Endodermal cell (in vitro differentiated cells): ENCODE data around the gene CDH6. TPM values are rescaled to one million over a fixed set of nuclear protein-coding genes. Genes with fewer than 3 reads are reported as not detected.

Experiments
- DNase-seq: peaks from one replicate; pipeline ENCODE4 v3.0.0-alpha.2; 2017
- H3K27ac ChIP-seq: 2 replicates; pipeline ENCODE4 v1.5.1; 2013; ENCODE audit warnings: mild to moderate bottlenecking, low read depth, low read length, moderate library complexity
- H3K27me3 ChIP-seq: 2 replicates; pipeline ENCODE4 v1.6.1; 2013; ENCODE audit warnings: mild to moderate bottlenecking, low read length, moderate library complexity; ENCODE audit not compliant: insufficient read depth, control insufficient read depth, poor library complexity, severe bottlenecking
- H3K36me3 ChIP-seq: 2 replicates; pipeline ENCODE4 v1.7.0; 2013; ENCODE audit warnings: mild to moderate bottlenecking, low read length, moderate library complexity; ENCODE audit not compliant: control insufficient read depth, insufficient read depth
- H3K4me1 ChIP-seq: one replicate; pipeline ENCODE4 v1.7.0; 2013; ENCODE audit warnings: low read length; ENCODE audit not compliant: control insufficient read depth, insufficient read depth
- H3K4me3 ChIP-seq: 2 replicates; pipeline ENCODE4 v1.5.1; 2013; ENCODE audit warnings: mild to moderate bottlenecking, low read length, moderate library complexity
- H3K9ac ChIP-seq: 2 replicates; pipeline ENCODE4 v1.6.1; 2013; ENCODE audit warnings: mild to moderate bottlenecking, low read length, moderate library complexity; ENCODE audit not compliant: poor library complexity, severe bottlenecking; ENCODE audit errors: extremely low read depth
- H3K9me3 ChIP-seq: 2 replicates; pipeline ENCODE4 v1.6.1; 2013; ENCODE audit warnings: mild to moderate bottlenecking, low read length, moderate library complexity; ENCODE audit not compliant: control insufficient read depth
- H3K27ac Mint-ChIP-seq: 2 replicates; pipeline ENCODE4 v1.8.0; 2020; ENCODE audit warnings: mixed read lengths
- H3K27me3 Mint-ChIP-seq: 2 replicates; pipeline ENCODE4 v1.8.0; 2021; ENCODE audit warnings: mild to moderate bottlenecking, mixed read lengths; ENCODE audit not compliant: insufficient read depth
- H3K36me3 Mint-ChIP-seq: 2 replicates; pipeline ENCODE4 v1.8.0; 2020; ENCODE audit warnings: low read depth, mixed read lengths
- H3K4me1 Mint-ChIP-seq: 2 replicates; pipeline ENCODE4 v1.8.0; 2020; ENCODE audit warnings: mixed read lengths
- H3K4me3 Mint-ChIP-seq: 2 replicates; pipeline ENCODE4 v1.8.0; 2020; ENCODE audit warnings: mild to moderate bottlenecking, moderate library complexity, mixed read lengths
- H3K9me3 Mint-ChIP-seq: 2 replicates; pipeline ENCODE4 v1.8.0; 2020; ENCODE audit warnings: mild to moderate bottlenecking, mixed read lengths
- WGBS, 2 experiments: methylation state at CpG; one replicate each; pipeline versions ENCODE4 v1.1.5 to v1.1.7; 2013; ENCODE audit warnings: missing lambda C conversion rate in 2 of 2, mixed read lengths in 1 of 2; ENCODE audit not compliant: insufficient coverage in 1 of 2, insufficient read length in 1 of 2; 5-methylcytosine and 5-hydroxymethylcytosine counted together
- total RNA-seq, 2 donors: library from RNA; stranded (reverse); fragmentation: NEBNext Ultra II Directional in 1 of 2; extraction: Animal tissue kit (Norgen Biotek cat#: 25700) in 1 of 2; gene quantifications; 2 replicates in 1 of 2; 3 replicates in 1 of 2; pipeline ENCODE4 v1.2.1, GENCODE V29; 2021
- TF ChIP-seq, protein P1 (sequence below): fragments of 200-600 bp; sonication (generic); conservative IDR thresholded peaks from 2 replicates; pipeline ENCODE4 v1.5.0; 2021; ENCODE audit warnings: antibody characterized with exemption, mild to moderate bottlenecking

Gene CDH6
- total RNA-seq, 2 donors from 2014 or later = 1.1 TPM

DNA sequence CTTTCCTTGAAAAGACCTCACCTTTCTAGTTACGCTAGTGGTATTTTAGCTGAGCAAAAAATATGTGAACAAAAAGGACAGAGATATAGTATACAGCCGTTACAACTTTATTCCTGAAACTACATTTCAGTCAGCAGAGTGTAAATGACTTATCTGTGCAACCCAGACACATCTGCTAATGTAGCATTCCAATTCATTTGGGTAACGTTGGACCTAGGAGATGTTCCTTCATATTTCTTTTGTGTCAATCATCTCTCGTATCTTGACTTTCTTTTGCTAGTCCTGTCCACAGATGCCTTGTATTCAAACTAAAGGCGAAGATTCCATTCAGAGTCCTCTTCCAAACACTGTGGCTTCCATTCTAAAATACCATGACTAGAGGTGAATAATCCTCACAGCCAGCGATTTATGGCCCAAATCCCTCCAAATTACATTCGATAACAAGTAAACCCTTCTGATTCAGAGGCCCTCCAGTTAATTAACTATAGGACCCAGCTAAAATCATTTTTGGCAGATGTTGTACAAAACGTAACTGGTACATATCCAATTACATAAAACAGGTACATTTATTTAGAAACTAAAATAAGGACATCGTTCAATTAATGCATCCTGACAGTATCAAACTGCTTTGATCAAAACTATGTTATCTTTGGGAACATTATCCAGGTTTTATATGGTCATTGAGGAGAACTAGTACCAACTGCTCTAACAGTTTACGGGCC is 182.7 kb downstream of the CDH6 start:
- TF ChIP-seq, protein P1, sequence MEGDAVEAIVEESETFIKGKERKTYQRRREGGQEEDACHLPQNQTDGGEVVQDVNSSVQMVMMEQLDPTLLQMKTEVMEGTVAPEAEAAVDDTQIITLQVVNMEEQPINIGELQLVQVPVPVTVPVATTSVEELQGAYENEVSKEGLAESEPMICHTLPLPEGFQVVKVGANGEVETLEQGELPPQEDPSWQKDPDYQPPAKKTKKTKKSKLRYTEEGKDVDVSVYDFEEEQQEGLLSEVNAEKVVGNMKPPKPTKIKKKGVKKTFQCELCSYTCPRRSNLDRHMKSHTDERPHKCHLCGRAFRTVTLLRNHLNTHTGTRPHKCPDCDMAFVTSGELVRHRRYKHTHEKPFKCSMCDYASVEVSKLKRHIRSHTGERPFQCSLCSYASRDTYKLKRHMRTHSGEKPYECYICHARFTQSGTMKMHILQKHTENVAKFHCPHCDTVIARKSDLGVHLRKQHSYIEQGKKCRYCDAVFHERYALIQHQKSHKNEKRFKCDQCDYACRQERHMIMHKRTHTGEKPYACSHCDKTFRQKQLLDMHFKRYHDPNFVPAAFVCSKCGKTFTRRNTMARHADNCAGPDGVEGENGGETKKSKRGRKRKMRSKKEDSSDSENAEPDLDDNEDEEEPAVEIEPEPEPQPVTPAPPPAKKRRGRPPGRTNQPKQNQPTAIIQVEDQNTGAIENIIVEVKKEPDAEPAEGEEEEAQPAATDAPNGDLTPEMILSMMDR = no peak
- H3K27me3 Mint-ChIP-seq = no peaks in the 10 kb centered on the region
- no peak overlapping the region for H3K9ac ChIP-seq
- DNase-seq = no peak
- H3K9me3 Mint-ChIP-seq = no peaks in the 10 kb centered on the region
- WGBS, 2 experiments = 91 to 97% methylated on average over 9 to 10 of the region's 10 CpGs
- no peak overlapping the region for H3K4me3 Mint-ChIP-seq
- no peak overlapping the region for H3K27ac Mint-ChIP-seq
- peaks cover 6% of the 10 kb centered on the region for H3K4me1 Mint-ChIP-seq
- no peaks in the 10 kb centered on the region for H3K9me3 ChIP-seq
- no peaks in the 10 kb centered on the region for H3K36me3 Mint-ChIP-seq
- no peaks in the 10 kb centered on the region for H3K27me3 ChIP-seq
- no peak overlapping the region for H3K27ac ChIP-seq
- H3K36me3 ChIP-seq = no peaks in the 10 kb centered on the region
- no peaks in the 10 kb centered on the region for H3K4me1 ChIP-seq
- no peak overlapping the region for H3K4me3 ChIP-seq

DNA sequence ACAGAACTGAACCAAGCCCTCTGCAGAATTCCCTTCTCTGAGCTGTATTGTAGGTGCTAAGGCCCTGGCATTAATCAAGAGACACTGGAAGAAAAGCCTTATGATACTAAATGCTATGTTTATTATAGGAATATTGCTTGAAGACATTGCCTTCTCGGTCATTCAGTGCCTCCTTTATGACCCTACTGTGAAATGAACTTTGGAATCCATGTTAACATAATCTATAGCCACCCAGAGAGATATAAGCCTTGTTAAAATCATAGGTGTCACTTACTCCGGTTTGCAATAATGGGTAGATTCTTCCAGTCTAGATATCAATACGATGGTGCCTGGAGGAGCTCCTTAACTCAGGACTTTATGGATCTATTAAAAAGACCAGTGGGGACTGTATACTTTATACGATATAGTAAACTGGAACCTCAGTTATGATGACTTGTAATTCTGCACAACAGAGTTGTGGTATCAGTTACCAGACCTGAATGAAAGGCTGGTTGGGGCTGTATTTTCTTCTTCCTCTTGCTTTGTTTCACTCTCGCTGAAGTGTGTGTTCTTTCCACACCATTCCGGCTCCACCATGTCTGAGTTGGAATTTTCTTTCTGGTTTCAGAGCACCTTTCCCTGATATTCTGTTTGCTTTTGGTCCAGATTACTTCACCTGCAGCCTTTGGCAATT is 183.9 kb downstream of the CDH6 start:
- H3K9me3 Mint-ChIP-seq = no peaks in the 10 kb centered on the region
- Histone ChIP-seq H3K9ac (no peak overlapping the region), H3K27ac (no peak overlapping the region), H3K36me3 (no peaks in the 10 kb centered on the region), H3K9me3 (no peaks in the 10 kb centered on the region), H3K4me1 (no peaks in the 10 kb centered on the region), H3K4me3 (no peak overlapping the region), H3K27me3 (no peaks in the 10 kb centered on the region)
- H3K4me1 Mint-ChIP-seq = peaks cover 12% of the 10 kb centered on the region
- no peaks in the 10 kb centered on the region for H3K36me3 Mint-ChIP-seq
- TF ChIP-seq, protein P1 = no peak
- DNase-seq = no peak
- WGBS, 2 experiments = 87 to 100% methylated on average over 5 to 6 of the region's 6 CpGs
- no peak overlapping the region for H3K4me3 Mint-ChIP-seq
- H3K27ac Mint-ChIP-seq = no peak overlapping the region
- H3K27me3 Mint-ChIP-seq = no peaks in the 10 kb centered on the region

DNA sequence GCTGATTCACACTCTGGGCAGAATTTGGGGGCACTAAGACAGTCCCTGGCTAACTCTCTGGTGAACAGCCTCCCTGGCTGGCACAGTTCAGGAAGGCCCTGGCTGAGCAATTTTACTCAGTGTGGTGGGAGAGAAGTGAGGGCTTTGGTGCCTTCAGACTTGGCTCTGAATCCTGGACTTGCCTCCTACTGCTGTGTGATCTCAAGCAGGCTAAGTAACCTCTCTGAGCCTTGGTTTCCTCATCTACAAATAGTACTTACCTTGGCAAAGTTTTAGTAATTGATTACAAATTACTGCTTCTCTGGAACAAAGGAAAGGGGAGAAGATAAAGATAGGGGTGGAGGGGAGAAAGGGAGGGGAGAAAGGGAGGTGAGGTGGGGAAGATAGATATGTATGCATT is 184.7 kb downstream of the CDH6 start:
- Mint-ChIP-seq H3K27ac (no peak overlapping the region), H3K36me3 (no peaks in the 10 kb centered on the region), H3K27me3 (no peaks in the 10 kb centered on the region), H3K4me3 (no peak overlapping the region), H3K9me3 (no peaks in the 10 kb centered on the region), H3K4me1 (peaks cover 20% of the 10 kb centered on the region)
- H3K27ac ChIP-seq = no peak overlapping the region
- H3K9ac ChIP-seq = no peak overlapping the region
- H3K27me3 ChIP-seq = no peaks in the 10 kb centered on the region
- no peaks in the 10 kb centered on the region for H3K9me3 ChIP-seq
- peaks cover 2% of the 10 kb centered on the region for H3K4me1 ChIP-seq
- TF ChIP-seq, protein P1 = no peak
- no peaks in the 10 kb centered on the region for H3K36me3 ChIP-seq
- DNase-seq = no peak
- H3K4me3 ChIP-seq = no peak overlapping the region
